ENCODE results near the gene NINL.
"Not testable (repeated sequence)": the region's sequence is repeated elsewhere in the genome, so short reads cannot be mapped to it uniquely, and the experiment has no call there.

NINL gene

DNA sequence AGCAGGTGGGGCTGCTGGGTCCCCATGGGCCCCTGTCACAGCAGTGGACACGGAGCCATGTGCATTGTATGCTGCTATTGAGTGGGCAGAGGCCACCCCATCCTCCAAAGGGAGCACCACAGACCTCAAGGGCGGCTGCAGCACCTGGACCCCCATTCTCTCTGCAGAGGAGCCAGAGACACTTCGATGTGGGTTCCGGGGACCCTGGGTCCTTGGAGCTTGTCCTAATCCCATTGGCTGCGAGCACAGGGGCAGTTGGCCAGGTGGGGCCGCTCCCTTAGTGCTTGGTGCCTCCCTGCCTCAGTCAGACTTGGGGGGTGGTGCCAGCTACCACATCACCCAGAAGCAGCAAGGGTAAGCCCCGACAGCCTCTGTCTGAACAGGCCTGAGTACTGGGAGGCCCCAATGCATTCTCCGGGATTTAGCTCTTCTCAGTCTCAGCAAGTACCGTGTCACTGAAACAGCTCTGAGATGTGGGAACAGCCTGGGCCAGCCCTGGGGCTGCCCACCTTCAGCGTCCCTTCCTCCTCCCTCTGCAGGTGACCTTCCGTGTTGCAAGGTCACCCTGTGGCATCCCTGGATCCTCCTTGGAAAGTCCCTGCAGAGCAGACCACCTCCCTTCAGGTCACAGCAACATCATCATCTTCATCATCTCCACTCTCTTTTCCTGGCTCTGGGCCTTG, 104.0 kb downstream of the NINL start:
- DNase-seq = no peak

DNA sequence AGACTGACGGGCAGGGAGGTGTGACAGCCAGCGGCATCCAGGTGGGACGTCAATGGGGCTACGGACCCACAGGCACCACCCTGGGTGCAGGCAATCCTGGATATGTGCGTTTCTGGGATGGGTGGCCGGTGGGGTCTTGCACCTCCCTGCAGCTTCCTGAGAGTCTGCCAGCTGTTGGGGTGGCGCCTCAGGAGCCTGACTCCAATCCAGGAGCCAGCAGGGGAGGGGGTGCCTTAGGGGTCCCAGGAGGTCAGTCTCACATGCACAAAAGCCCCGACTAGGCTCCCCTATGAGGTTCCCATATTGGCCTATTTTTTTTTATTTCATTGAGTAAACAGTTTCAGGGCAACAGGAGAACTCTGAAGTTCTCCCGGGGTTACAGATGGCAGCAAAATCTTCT, 104.5 kb downstream of the NINL start:
- DNase-seq = no peak

DNA sequence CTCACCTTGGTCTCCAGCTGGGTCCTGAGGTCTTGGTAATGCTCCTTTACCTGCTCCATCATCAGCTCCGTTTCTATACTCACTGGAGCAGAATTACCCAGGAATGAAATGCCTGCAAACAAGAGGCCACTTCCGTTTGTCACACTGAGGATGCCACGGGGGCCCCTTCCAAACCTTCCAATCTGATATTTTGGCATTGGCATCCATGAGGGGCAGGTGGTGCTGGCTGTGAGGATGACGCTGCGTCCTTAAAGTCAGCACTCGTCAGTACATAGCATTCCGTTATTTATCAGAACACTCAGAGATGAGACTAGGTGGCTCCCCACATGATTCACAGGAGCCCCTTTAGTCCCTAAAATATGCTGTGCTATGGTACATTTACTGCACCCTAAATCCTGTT, 105.2 kb downstream of the NINL start:
- DNase-seq = no peak

DNA sequence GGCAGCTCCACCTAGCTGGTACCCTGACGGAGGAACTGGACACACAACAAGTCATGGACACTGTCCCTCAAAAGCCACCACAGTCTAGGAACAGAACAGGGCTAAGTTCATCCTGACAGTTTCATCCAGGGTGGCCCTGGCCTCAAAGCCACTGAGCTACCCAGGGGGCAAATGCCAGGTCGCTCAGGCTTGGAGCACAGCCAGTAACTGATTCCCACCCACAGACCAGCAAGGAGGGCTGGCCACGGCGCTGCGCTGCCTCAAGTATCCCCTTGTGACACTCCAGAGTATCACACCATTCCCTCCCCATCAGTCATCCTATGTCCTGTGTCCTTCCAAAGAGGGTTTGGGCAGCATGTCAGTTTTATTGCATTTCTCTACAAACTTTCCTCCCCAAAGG, 105.7 kb downstream of the NINL start:
- no peak for DNase-seq

DNA sequence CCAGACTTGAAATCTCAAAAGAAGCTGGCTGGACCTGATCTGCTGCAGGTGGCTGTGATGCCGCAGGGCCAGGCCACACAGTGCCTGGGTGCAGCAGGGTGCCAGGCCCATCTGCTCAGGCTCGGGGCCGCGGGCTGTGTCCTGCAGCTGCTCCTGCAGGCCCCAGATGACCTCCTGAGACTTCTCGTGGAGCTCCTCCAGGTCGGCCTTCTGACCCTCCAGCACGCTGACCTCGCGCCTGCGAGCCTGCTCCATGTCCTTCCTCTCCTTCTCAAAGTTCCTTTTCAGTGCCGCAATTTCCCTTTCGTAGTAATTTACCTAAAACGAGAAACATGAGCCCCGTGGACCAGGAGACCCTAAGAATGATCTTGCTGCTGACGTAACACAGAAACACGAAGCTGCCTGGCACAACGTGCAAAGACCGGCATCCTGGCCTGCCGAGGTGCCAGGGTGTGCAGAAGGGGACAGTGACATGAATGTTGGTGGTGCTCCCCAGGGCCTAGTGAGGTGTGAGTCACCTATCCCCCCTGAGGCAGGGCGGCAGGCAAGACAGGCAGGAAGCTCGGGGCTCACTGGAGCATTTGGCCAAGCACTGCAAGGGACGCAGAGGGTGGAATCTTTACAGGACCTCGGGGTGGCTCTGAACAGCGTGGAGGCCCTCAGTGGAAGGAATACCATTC, 106.3 kb downstream of the NINL start:
- DNase-seq = no peak

DNA sequence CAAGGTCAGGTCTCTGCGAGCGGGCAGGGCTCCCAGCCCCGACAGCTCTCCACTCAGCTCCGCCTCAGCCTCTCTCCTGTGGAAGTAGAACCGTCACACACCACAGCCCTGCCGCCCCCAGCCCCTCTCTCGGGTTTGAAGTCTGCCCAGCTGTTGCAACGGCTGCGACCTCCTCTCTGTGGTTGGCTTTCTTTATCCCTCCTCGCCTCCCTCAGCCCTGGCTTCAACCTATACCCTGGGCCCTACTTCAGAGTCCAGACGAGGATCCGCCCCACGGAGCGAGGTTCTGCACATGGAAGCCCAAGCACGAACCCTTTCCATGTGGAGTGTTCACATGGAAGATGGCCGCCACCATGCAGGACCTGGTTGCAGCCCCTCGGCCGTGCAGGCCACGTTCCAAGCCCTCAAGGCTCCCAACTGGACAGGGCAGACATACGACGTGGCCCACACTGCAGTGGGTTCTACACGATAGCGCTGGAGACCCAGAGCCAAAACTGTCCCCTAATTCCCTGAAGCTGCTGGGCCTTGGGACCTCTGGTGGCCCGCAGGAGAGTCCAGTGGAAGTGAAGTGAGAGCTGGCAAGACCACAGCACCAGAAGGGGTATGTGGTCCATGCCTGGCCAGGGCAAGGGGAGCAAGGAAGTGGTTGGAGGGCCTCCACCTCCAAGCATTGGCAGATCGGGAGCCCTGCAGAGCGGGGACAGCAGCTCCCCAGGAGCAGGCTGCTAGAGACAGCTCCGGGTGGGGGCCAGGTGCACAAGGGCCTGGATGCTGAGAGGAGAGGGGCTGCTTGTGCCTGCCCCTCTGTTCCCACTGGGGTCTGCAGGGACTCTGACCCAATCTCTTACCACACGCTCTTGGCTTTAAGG, 108.1 kb downstream of the NINL start:
- DNase-seq = no peak

DNA sequence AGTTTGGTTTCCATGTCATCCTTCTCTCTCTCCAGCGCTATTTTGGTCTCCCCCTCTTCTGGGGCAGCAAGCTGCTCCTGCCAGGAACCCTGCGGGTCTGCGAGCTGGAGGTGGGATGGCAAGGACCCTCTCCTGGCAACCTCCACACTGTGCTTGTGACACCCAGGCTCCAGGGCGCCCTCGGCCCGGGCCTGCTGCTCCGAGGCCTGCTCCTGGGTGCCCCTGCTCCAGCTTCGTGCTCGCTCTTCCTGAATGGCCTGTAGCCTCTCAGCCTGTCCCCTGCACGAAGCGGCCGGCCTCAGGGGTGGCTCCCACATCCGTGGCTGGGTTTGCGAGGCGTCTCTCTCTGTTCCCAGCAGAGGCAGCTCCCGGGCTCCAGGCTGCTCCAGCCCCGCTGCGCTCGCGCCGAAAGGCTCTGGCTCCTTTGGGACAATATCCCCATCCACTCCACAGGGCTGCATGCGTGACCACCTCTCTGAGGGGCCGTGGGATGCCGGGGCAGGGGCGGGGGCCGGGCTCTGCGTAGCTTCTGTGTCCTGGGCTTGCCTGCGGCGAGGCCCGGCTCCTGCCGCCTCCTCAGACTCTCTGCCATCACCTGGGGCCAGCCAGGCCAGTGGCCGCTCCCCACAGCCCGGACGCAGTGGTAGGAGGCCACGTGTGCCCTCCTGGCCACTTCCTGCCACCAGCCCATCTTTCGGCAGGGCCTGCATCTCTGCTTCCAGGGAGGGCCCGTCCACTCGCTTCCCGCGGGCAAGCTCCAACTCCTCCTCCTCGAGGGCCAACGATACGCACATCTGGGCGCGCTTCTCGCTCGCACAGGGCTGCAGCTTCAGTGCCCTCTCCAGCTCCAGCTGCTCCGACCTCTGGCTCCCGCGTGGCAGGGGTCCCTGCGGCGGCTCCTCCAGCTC, 109.0 kb downstream of the NINL start:
- DNase-seq = no peak

DNA sequence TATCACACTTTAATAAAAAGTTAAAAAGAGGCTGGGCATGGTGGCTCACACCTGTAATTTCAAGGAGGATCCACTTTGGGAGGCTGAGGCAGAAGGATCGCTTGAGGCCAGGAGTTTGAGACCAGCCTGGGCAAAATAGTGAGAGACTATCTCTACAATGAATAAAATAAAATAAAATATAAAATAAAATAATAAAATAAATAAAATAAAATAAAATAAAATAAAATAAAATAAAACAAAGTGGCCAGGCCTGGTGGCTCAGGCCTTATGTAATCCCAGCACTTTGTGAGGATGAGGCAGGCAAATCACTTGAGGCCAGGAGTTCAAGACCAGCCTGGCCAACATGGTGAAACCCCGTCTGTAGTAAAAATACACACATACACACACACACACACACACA, 112.0 kb downstream of the NINL start:
- DNase-seq = not testable (repeated sequence)

DNA sequence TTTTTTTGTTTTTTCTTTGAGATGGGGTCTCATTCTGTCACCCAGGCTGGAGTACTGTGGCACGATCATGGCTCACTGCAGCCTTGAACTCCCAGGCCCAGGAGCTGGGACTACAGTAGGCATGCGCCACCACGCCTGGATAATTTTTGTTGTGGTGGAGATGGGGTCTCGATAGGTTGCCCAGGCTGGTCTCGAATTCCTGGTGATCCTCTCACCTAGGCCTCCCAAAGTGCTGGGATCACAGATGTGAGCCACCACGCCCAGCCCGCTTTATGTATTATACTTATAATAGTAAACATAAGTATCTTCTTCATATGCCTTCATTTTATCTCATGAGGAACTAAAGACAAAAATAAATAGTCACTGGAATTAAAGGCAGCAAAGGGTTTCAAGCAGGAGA, 114.3 kb downstream of the NINL start:
- DNase-seq = no peak

DNA sequence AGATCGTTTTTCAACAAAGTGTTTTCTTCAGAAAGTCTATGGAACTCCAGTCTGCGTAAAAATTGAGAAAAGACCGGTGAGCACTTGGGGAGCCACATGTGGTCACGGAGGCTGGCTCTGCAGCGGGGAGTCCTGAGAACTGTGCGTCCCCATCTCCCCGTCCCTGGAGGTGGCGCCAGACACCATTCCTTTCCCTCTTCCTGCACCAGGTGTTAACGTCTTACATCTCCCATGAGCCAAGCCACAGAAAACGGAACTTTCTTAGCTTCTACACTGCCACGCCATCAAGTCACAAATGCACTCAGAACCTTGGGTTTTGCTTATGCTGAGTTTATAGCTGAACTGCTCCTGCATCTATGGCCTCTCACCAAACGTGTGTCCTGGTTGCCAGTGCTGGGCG, 115.3 kb downstream of the NINL start:
- no peak for DNase-seq

DNA sequence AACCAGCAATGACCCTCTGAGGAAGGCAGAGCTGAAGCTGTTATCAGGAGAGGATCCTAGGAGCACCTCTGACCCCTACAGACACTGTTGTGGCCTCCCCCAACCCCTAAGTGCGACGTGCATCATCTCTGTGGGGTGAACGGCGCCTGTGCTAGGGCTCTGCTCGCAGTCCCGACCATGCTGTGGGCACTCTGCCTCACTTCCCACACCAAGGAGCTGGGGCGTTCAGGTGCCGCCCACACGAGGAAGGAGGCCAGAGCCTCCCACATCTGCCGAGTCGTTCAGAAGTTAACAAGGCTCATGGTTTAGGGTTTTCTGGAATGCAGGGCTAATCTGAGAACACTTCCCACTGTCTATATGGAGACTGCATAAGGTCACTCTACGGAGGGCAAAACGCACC, 115.8 kb downstream of the NINL start:
- DNase-seq = no peak

DNA sequence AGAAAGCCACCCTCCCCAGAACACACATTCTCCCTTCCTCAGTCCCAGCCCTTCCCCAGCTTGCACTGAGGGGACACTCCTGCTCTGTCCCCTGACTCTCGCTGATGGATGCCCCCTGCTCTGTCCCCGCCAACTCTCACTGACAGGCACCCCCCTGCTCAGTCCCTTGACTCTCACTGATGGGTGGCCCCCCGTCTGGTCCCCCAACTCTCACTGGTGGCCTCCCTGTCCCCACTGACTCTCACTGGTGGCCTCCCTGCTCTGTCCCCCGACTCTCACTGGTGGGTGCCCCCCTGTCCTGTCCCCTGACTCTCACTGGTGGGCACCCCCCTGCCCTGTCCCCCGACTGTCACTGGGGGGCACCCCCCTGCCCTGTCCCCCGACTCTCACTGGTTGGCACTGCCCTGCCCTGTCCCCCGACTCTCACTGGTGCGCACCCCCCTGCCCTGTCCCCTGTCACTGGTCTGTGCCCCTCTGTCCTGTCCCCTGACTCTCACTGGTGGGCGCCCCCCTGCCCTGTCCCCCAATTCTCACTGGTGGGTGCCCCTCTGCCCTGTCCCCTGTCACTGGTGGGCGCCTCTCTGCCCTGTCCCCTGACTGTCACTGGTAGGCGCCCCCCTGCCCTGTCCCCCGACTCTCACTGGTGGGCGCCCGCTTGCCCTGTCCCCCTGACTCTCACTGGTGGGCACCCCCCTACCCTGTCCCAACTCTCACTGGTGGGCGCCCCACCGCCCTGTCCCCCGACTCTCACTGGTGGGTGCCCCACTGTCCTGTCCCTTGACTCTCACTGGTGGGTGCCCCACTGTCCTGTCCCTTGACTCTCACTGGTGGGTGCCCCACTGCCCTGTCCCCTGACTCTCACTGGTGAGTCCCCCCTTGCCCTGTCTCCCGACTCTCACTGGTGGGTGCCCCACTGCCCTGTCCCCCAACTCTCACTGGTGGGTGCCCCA, 116.9 kb downstream of the NINL start:
- DNase-seq = no peak

DNA sequence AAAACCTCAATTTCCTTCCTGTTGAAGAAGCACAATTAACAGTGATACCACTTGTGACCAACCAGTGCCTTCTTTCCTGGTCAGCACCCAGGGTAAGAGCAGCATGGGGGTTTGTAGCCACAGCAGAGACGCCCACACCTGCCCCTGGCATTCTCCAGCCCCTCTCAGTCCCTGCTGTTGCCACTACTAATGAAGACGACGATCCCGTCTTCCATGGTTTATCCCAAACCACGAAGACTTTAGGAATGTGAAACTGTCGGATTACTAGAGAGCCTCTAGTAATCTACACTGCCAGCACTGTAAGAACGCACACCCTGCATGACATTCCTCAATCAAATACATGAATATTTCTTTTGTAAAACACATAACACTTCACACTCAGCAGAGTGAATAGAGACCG, 117.9 kb downstream of the NINL start:
- DNase-seq = no peak

DNA sequence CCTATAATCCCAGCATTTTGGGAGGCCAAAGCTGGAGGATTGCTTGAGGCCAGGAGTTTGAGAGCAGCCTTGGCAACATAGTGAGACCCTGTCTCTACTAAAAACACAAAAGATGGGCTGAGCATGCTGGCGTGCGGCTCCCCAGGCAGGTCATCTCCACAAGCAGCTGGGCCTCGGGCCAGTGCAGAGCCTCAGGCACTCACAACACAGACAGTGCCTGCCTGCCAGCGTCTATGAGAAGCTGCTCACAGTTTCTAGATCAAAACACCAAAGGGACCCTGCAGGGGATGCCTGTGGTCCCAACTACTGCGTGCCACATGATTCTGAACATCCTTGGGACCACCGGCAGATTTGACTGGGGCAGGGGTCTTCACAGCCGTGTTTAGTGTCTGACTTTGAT, 118.5 kb downstream of the NINL start:
- no peak for DNase-seq

DNA sequence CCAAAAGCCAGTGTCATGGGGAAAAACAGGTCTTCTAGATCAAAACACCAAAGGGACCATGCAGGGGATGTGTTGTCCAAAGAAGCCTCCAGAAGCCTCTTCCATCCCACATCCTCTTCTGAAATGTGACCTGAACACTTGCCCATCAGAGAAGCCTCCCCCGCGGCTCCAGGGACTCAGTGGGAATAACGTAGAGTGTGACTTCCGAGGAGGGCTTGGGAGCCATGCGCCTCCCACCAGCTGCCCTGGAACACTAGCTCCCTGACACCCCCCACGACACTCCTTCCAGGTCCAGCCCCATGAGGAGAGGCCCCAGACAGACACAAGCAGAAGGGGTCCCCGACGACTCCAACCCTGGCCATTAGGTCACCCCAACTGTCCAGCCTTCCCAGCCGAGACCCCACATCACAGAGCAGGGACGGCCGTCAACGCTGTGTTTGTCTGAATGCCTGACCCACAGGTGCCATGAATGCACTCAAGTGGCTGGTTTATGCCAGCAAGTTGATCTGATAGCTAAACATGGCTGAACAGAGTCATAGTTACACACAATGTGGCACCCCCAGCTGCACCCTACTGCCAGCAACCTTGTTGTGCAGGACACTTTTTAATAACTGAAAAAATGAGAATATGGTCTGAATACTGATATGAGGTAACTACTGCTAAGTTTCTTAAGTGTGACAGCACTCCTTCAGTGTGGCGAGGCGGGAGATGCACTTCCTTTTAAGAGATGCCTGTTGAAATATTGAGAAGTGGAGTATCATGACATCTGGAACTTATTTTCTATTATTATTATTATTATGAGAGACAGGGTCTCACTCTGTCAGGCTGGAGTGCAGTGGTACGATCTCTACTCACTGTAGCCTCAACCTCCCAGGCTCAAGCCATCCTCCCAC, 119.8 kb downstream of the NINL start:
- DNase-seq = no peak

DNA sequence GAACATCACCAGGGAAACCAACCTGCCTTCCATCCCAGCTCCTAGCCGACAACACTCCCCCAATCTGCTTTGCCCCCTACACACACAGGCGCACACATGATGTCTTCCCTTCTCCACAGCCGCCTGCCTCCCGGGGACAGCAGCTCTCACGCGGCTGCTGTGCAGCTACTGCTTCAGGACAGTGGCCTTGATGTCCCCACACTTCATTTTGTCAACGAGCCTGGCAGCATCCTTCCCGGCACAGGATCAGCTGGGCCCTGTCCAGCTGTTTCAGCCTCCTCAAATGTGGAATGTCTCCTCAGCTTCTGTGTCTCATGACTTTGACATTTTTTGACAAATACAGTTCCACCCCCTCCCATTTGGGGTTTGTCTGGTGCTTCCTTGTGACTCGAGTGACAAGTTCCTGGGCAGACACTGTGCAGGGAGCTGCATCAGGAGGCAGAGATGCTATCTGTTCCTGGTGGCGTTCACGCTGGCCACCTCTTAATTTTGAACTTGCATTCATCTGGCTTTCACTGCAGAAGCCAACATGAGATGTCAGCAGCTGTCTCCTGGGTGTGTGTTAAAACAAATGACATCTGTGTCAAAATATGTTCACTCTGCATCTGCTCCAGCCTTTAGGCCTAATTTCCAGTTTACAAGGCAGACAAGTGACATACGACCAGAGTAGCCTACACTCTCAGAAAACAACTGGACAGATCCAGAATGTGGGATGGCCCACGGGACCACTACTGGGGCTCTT, 120.7 kb downstream of the NINL start:
- DNase-seq = no peak

DNA sequence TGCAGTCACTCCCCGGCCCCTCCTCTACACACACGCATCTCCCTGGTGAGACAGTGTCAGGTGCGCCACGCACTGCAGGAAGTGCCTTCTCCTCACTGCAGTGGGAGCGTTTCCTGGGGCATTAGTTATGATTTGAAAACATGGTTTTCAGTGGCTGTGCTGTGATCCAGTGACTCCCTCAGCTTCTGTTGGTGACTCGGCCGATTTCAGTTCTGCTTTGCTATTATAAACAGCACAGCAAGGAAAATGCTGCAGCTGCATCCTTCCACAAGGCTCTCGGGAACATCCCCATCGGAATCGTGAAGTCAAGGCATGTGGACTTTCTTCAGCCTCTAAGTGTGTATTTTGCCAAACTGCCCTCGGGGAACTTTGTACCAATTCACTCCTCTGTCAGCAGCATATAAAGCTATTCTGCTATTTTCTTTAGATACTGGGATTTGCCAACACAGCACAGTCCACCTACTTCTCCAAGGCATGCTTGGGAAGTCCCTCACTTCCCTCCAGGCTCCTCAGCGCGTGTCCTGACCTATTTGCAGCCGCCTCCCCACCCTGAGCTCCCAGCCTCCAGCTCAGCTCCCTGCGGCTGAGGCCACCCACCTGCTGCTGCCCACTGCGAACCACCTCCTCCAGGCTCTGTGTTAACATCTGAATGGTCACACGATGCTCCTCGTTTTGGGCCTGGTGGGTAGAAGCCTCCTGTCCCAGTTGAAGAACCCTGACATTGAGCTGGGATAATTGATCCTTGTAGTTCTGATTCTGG, 123.4 kb downstream of the NINL start:
- no peak for DNase-seq

DNA sequence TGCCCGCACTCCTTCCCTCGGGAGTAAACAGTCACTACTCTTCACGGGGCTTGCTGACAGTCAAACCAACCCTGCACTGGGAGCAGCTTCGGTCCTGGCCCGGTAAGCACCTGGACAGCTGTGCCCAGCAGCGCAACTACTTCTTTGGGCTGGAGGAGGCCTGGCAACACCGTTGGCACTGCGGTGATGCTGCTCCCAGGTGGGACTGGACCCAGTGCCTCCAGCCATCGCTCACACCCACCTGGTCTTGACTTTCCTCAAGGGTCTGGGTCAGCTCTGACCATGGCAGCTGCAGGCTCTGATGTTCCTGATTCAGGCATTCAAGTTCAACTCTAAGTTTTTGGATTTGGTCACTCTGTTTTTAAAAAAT, 124.1 kb downstream of the NINL start:
- DNase-seq = no peak
